ENCODE measurements around the gene GLI2. TPM values are rescaled to one million over a fixed set of nuclear protein-coding genes. Genes with fewer than 3 reads are reported as not detected.

GLI2 gene
- total and polyA plus RNA-seq, 9 of the 15 experiments (the other 6 are each of a cell fraction or from before 2014, with no cell fraction given): 0.24 TPM; not detected in 8

GRCh38 chr2:120704696-120705095 lies 31.0 kb upstream of the GLI2 start:
- H3K9me3 ChIP-seq (replicated peaks; ENCODE audit: control insufficient read depth, insufficient read depth, low read depth, low read length): no peaks in the 10 kb centered on the region
- ChIA-PET CTCF (ENCODE audit: low intra/inter-chr PET ratio) (no interaction called here), POLR2A (interaction anchor here (0.7 to 1.3 kb wide), 2 partner anchors 18 to 370 kb away, joined by 3 read pairs; no protein-coding TSS in a partner anchor)
- no peaks in the 10 kb centered on the region; a peak in 1 of 5 replicates for H3K4me1 ChIP-seq (replicated peaks in 1 of 2; ENCODE audit: control insufficient read depth in 2 of 2, insufficient read depth in 2 of 2, low read length in 2 of 2)
- no TSS peak for BruUV-seq (replicated peaks)
- H4K20me1 ChIP-seq (replicated peaks; ENCODE audit: control insufficient read depth, insufficient read depth, low read length): no peaks in the 10 kb centered on the region; the same call in 1 of the 2 replicates
- intact Hi-C loops (cut with micrococcal nuclease): no loop called here
- DNase-seq (ENCODE audit: extremely low read depth in 1 of 4, low spot score in 3 of 4): no peak
- no peak overlapping the region for H3K9ac ChIP-seq (ENCODE audit: insufficient read depth in 1 of 2, low read depth in 2 of 2, low read length in 2 of 2)
- ATAC-seq: no peak
- no peak for FAIRE-seq
- no peak overlapping the region for H3K27ac ChIP-seq (ENCODE audit: extremely low read depth, low read depth, low read length)
- peaks cover 13 to 44% of the 10 kb centered on the region in 2 experiments; a peak in 4 of 5 replicates for H3K27me3 ChIP-seq (ENCODE audit: control insufficient read depth in 2 of 2, insufficient read depth in 2 of 2, low read length in 2 of 2)
- H2AFZ ChIP-seq (ENCODE audit: low read depth, low read length): no peak overlapping the region
- no peak overlapping the region for H3K4me3 ChIP-seq
- in situ Hi-C loops (cut with MboI): no loop called here
- TF ChIP-seq ELF2 (CRISPR knock-in tag; IDR thresholded peaks at IDR 0.05) (no peak), SMARCA5 (IDR thresholded peaks at IDR 0.05) (no peak), HMG20B (CRISPR knock-in tag; IDR thresholded peaks at IDR 0.05) (no peak), KDM1A (IDR thresholded peaks at IDR 0.05) (no peak), ZNF561 (CRISPR knock-in tag; conservative IDR thresholded peaks at IDR 0.05) (no peak), CREB5 (CRISPR knock-in tag; IDR thresholded peaks at IDR 0.05) (no peak), XRCC5 (IDR thresholded peaks at IDR 0.05; ENCODE audit: low read depth, low read length) (no peak), RFX7 (CRISPR knock-in tag; IDR thresholded peaks at IDR 0.05) (no peak), ZEB2 (IDR thresholded peaks at IDR 0.05) (no peak), THRA (IDR thresholded peaks at IDR 0.05) (no peak), ILF3 (IDR thresholded peaks at IDR 0.05; ENCODE audit: borderline replicate concordance) (no peak)
- 0% methylated on average over 2 of the region's 2 CpGs for WGBS (ENCODE audit: insufficient coverage, low coverage, missing lambda C conversion rate)
- no peaks in the 10 kb centered on the region for H3K9me1 ChIP-seq (ENCODE audit: control insufficient read depth, insufficient read depth, low read length)
- H3K36me3 ChIP-seq (ENCODE audit: control insufficient read depth, insufficient read depth, low read length): no peaks in the 10 kb centered on the region
- no peak overlapping the region for H3K4me2 ChIP-seq (ENCODE audit: insufficient read depth, low read length)
- H3K79me2 ChIP-seq (ENCODE audit: control insufficient read depth, insufficient read depth, low read length): no peaks in the 10 kb centered on the region

Measured in K562 (cell line).